Stimulated activated naive CD8-positive, alpha-beta T cell treated with anti-CD3 and anti-CD28 coated beads, Interleukin-15, amount 100 ng/mL, for 72 hours (primary cell): Measurements from ENCODE around the gene PTRH2.
A peak's percentile ranks its signal among the peaks of the same experiment; 100 is the strongest.

ENCODE experiments used
- ATAC-seq: fragments of 150-1000 bp; cut with Tn5 transposase; 2 replicates; pipeline ENCODE4 v1.10.0; 2021; ENCODE audit warnings: mild to moderate bottlenecking, moderate library complexity
- DNase-seq, 2 donors: peaks; one replicate each; pipeline ENCODE4 v3.0.0; 2021 to 2022
- H3K27ac Mint-ChIP-seq, 2 donors: one replicate each; pipeline ENCODE4 v1.8.0; 2022; ENCODE audit warnings: mild to moderate bottlenecking in 2 of 2, mixed read lengths in 2 of 2, moderate library complexity in 2 of 2
- H3K27me3 Mint-ChIP-seq: one replicate; pipeline ENCODE4 v1.8.0; 2022; ENCODE audit warnings: mixed read lengths
- H3K4me1 Mint-ChIP-seq: one replicate; pipeline ENCODE4 v1.8.0; 2022; ENCODE audit warnings: mild to moderate bottlenecking, mixed read lengths
- H3K4me3 Mint-ChIP-seq, 2 donors: one replicate each; pipeline ENCODE4 v1.8.0; 2022; ENCODE audit warnings: mild to moderate bottlenecking in 2 of 2, mixed read lengths in 2 of 2, moderate library complexity in 1 of 2
- H3K9me3 Mint-ChIP-seq, 2 donors: one replicate each; pipeline ENCODE4 v1.8.0; 2022; ENCODE audit warnings: mixed read lengths in 2 of 2

PTRH2 gene

DNA sequence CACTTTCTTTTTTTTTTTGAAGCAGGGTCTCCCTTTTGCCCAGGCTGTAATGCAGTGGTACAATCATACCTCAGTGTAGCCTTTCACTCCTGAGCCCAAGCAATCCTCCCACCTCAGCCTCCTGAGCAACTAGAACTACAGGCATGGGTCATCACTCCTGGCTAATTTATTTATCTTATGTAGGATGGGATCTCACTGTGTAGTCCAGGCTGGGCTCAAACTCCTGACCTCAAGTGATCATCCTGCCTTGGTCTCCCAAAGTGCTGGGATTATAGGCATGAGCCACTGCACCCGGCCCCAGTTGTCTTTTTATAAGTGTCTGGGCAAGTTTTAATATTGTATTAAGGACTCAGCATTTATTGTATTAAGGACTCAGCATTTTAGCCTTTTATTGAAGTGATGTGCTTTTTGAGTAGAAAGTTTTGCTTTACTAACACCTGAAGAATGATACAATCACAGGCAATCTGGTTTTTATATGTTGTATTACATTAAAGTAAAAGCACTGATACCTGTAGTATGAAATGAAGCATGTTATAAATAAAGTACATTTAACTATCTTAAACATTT is 23.1 kb upstream of the PTRH2 start:
- ATAC-seq, result no peak
- no peak overlapping the region for H3K4me3 Mint-ChIP-seq
- H3K27me3 Mint-ChIP-seq, result no peaks in the 10 kb centered on the region
- no peak for DNase-seq
- no peak overlapping the region for H3K27ac Mint-ChIP-seq
- no peaks in the 10 kb centered on the region for H3K9me3 Mint-ChIP-seq
- H3K4me1 Mint-ChIP-seq, result peaks cover 15% of the 10 kb centered on the region

DNA sequence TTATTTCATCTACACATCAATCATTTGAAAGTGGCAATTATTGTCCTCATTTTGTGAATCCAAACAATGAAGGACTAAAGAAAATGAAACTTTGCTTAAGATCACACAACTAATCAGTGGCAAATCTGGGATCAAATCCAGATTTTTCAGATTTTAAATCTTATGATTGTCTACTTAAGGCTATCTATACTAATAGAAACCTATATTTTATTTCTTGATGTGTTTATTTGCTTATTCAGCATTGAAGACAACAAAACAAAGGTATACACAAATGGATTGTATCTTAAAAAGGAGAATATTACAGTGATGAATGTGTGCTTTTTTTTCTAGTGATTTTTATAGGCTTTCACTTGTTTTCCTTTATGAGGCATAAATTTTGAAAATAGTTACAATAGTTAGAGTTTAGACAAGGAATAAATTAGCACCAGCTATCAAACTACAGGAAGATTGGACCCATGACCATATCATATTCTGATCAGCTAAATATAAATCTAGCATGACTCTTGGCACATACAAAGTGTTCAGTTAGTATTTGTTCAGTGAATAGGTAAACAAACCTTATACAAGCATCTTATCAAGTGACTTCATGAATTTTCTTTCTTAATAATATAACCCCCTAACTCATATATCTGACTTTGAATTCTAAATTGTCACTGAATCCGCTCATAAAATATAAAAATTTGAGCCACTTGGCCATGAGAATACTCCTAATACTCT is 20.7 kb upstream of the PTRH2 start:
- peaks cover 22% of the 10 kb centered on the region for H3K4me1 Mint-ChIP-seq
- H3K4me3 Mint-ChIP-seq, result no peak overlapping the region
- no peaks in the 10 kb centered on the region for H3K27me3 Mint-ChIP-seq
- no peak for ATAC-seq
- H3K27ac Mint-ChIP-seq, result no peak overlapping the region
- no peak for DNase-seq
- no peaks in the 10 kb centered on the region for H3K9me3 Mint-ChIP-seq

DNA sequence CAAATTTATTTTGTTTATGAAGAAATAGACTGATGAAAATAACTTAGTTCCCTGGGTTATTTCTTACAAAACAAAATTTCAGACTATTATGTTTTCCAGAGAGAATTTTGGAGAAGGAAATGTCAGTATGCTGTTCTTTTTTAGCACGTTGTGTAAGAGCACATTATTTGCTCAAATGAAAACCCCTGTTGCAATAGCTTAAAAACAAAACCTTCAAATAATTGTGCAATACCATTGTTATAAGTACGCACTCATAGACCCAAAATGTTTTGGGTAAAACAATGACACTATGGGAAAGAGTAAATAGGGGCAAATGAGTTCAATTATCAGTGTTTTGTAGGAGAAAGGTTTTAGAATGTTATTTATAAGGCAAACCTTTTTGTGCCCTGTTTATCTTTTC is 18.5 kb upstream of the PTRH2 start:
- no peak overlapping the region for H3K4me3 Mint-ChIP-seq
- H3K27ac Mint-ChIP-seq, result no peak overlapping the region
- no peak for DNase-seq
- H3K4me1 Mint-ChIP-seq, result peaks cover 16% of the 10 kb centered on the region
- ATAC-seq, result no peak
- no peaks in the 10 kb centered on the region for H3K27me3 Mint-ChIP-seq
- H3K9me3 Mint-ChIP-seq, result no peaks in the 10 kb centered on the region

DNA sequence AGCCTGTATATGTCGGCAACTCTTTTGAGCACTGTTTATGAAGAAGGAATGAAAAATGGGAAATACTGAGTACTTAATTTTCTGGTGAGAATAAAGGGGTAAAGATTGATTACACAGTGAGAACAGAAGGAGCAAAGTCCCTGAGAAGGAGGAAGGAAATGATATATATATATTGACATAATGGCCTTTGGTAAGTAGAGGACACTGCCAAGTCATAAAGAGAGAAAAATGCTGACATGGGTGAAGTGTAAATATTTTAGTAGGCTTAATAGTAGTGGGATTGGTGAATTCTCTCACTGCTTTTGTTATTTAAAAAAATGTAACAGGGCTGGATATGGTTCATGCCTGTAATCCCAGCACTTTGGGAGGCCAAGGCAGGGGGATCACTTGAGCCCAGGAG is 16.4 kb upstream of the PTRH2 start:
- H3K4me1 Mint-ChIP-seq, result peaks cover 7% of the 10 kb centered on the region
- no peak overlapping the region for H3K4me3 Mint-ChIP-seq
- no peaks in the 10 kb centered on the region for H3K27me3 Mint-ChIP-seq
- DNase-seq (no peak), ATAC-seq (no peak)
- H3K9me3 Mint-ChIP-seq, result no peaks in the 10 kb centered on the region
- no peak overlapping the region for H3K27ac Mint-ChIP-seq

DNA sequence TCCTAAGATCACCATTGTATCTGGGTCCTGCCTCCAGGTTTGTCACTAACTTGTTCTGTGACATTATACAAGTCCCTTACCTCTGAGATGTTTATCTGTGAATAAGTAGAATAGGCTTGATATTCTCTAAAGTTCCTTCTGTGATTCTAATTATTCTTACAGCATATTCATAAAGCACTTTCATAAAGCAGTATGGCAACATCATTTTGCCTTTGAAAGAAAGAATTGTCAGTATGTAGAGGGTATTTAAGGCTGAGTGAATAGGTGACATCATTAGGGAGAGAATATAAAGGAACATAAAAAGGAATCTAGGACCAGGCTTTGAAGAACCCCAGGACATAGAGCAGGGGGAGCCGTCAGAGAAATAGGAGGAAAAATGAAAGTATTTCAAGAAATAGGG is 15.8 kb upstream of the PTRH2 start:
- no peak overlapping the region for H3K27ac Mint-ChIP-seq
- no peaks in the 10 kb centered on the region for H3K9me3 Mint-ChIP-seq
- DNase-seq, result no peak
- ATAC-seq, result no peak
- no peaks in the 10 kb centered on the region for H3K27me3 Mint-ChIP-seq
- no peak overlapping the region for H3K4me3 Mint-ChIP-seq
- peaks cover 7% of the 10 kb centered on the region for H3K4me1 Mint-ChIP-seq

DNA sequence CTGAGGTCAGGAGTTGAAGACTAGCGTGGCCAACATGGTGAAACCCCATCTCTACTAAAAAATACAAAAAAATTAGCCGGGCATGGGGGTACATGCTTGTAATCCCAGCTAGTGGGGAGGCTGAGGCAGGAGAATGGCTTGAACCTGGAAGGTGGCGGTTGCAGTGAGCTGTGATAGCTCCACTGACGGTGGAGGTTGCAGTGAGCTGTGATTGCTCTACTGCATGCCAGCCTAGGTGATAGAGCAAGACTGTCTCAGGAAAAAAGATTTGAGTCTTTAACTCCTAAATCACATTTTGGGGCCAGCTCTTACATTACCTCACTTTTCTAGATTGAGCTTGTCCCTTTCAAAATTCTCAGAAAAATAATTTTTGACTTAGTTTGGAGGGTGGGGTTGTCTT is 15.4 kb upstream of the PTRH2 start:
- Mint-ChIP-seq H3K9me3 (no peaks in the 10 kb centered on the region), H3K4me3 (no peak overlapping the region), H3K27me3 (no peaks in the 10 kb centered on the region), H3K4me1 (peaks cover 7% of the 10 kb centered on the region), H3K27ac (no peak overlapping the region)
- DNase-seq (no peak), ATAC-seq (no peak)

DNA sequence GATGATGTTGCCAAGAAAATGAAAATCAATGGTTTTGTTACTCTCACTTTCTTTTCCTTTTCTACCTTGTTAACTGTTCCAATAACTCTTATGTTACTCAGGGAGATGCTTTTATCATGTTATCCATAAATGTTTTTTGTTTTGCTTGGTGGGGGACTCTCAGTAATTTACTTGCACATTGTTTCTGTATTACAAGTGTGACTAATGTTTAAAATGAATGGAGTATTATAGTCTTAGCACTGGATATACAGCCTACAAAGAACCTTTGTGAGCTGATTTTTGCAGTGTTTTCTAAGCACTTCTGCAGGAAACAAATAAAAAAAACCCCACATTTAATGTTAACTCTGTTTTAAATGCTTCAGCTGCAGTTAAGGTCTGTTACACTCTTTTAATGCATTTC is 12.3 kb upstream of the PTRH2 start:
- no peaks in the 10 kb centered on the region for H3K9me3 Mint-ChIP-seq
- no peak overlapping the region for H3K27ac Mint-ChIP-seq
- DNase-seq (no peak), ATAC-seq (no peak)
- no peak overlapping the region for H3K4me3 Mint-ChIP-seq
- peaks cover 16% of the 10 kb centered on the region for H3K4me1 Mint-ChIP-seq
- no peaks in the 10 kb centered on the region for H3K27me3 Mint-ChIP-seq

DNA sequence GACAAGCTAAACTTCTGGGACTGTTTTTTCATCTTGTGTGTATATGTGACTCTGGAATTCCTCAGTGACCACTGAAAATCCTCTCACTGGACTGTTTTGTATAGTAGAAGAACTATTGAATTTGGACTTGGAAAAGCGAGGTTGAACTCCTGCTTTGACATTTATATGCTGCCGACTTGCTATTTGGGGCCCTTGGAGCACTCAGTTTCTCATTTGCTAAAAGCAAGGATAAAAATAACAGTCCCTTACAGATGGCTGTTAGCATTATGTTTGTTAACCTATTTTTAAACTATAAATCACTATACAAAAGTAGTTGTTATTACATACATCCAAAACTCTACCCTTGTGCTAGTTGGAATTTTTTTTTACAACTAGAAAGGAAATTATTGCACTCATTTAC is 9.2 kb upstream of the PTRH2 start:
- ATAC-seq (no peak), DNase-seq (no peak)
- Mint-ChIP-seq H3K4me1 (peaks cover 16% of the 10 kb centered on the region), H3K9me3 (no peaks in the 10 kb centered on the region), H3K27ac (no peak overlapping the region), H3K4me3 (no peak overlapping the region), H3K27me3 (no peaks in the 10 kb centered on the region)

DNA sequence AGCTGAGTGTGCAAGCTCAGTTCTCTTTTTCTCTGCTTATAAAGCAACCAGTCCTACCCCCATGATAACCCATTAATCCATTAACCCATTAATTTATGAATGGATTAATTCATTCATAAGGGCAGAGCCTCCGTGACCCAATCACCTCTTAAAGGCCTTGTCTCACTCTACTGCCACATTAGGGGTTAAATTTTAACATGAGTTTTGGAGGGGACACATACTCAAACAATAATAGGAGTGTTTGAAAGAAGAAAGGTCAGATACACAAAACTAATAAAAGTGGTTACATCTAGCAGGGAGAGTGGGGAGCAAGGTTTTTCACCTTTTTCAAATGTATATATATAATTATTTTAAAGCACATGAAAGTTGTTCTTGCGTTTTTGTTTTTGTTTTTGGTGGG is 7.0 kb upstream of the PTRH2 start:
- Mint-ChIP-seq H3K4me3 (no peak overlapping the region), H3K9me3 (no peaks in the 10 kb centered on the region), H3K27ac (no peak overlapping the region), H3K4me1 (peaks cover 23% of the 10 kb centered on the region), H3K27me3 (no peaks in the 10 kb centered on the region)
- ATAC-seq, result no peak
- DNase-seq, result no peak

DNA sequence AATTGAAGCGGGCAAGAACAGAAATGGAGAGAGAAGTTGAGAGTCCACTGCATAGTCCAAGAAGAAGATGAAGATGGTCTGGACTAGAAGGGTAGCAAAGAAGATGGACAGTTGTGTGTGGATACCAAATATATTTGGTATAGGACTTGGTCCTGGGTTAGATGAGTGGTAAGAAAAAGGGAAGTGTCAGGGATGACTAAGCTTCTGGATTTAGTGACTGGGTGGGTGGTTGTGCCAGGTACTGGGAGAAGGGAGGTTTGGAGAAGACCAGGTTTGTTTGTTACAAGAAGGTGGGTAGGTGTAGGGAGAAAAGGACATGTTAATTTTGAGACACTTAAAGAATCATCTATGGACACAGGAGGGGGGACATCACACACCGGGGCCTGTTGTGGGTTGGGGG is 5.6 kb upstream of the PTRH2 start:
- no peak for ATAC-seq
- Mint-ChIP-seq H3K4me3 (no peak overlapping the region), H3K27me3 (no peaks in the 10 kb centered on the region), H3K4me1 (peaks cover 30% of the 10 kb centered on the region), H3K9me3 (no peaks in the 10 kb centered on the region), H3K27ac (no peak overlapping the region)
- DNase-seq, result no peak

DNA sequence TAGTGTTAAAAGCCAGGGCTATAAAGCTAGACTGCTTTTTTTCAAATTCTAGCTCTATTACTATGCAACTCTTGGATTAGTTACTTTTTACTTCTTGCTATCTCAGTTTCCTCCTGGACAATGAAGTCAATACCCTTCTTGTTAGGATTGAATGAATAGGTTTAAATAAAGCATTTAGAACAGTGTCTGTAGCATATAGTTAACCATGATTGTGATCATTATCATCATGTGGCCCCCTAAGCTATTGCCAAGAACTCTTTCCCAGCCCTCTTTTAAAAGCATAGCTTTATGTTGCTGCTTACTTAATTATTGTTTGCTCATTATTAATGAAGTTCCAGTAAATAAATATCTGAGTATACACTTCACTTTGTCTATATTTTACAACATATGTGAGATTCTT is 4.7 kb upstream of the PTRH2 start:
- Mint-ChIP-seq H3K4me3 (no peak overlapping the region), H3K9me3 (no peaks in the 10 kb centered on the region), H3K27me3 (no peaks in the 10 kb centered on the region), H3K27ac (no peak overlapping the region), H3K4me1 (peaks cover 30% of the 10 kb centered on the region)
- DNase-seq, result no peak
- ATAC-seq, result no peak

DNA sequence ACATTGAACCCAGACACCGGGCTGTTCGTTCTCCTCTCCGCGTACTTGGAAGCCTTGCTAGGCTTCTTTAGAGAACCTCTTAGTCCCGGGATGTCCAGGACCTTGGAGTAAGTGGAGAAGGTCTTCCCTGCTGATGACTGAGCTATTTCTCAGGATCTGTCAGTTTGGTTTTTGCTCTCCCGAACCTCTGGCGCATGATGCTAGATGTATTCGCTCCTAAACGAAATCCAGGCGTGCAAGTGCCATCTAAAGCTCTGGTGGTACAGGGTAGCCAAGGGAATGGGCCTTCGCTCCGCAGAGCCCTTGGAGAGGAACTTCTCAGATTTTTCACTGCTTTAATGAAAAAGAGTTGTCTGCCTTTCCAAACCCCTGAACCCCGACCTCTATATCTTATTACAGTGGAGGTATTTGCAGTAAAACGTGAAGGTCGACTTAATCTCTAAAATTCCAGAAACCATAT is 771 bp upstream of the PTRH2 start:
- Mint-ChIP-seq H3K9me3 (no peaks in the 10 kb centered on the region), H3K27me3 (no peaks in the 10 kb centered on the region), H3K27ac (peak overlapping the region; percentile 98 to 99), H3K4me1 (peaks cover 57% of the 10 kb centered on the region), H3K4me3 (peak overlapping the region; percentile 94 to 99)
- DNase-seq (no peak), ATAC-seq (no peak)

DNA sequence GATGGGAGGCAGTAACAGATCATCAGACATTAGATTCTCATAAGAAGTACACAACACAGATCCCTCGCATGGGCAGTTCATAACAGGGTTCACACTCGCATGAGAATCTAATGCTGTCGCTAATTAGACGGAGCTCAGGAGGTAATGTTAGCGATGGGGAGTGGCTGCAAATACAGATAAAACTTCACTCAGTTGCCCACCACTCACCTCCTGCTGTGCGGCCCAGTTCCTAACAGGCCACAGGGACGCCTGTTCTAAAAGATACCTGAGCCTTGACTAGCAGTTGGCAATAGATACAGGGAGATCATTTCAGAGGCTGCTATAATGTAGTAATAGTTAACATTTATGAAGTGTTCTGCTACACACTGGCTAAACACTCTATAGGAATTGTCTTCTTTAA is 4.9 kb downstream of the PTRH2 start:
- DNase-seq (no peak), ATAC-seq (no peak)
- Mint-ChIP-seq H3K27ac (no peak overlapping the region), H3K4me1 (peaks cover 94% of the 10 kb centered on the region), H3K9me3 (no peaks in the 10 kb centered on the region), H3K27me3 (no peaks in the 10 kb centered on the region), H3K4me3 (no peak overlapping the region)

DNA sequence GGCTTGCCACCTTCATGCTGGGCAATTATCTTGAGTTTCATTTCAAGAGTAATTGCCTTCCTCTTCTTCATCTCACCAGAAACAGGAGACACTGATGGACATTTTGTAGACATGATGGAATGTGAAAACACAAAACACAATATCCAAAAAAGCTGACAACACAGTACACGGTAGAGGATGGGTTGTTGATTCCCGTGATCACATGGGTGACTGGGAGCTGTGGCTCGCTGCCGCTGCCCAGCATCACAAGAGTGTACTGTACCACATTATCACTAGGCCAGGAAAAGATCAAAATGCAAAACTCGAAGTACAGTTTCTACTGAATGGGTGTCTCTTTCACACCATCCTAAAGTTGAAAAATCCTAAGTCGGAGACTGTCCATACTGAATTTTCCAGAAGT is 7.4 kb downstream of the PTRH2 start:
- no peak for ATAC-seq
- Mint-ChIP-seq H3K27ac (peak overlapping the region in 1 of 2 donors; percentile 30), H3K4me3 (no peak overlapping the region), H3K4me1 (peaks cover 85% of the 10 kb centered on the region), H3K9me3 (no peaks in the 10 kb centered on the region), H3K27me3 (no peaks in the 10 kb centered on the region)
- DNase-seq, result no peak

DNA sequence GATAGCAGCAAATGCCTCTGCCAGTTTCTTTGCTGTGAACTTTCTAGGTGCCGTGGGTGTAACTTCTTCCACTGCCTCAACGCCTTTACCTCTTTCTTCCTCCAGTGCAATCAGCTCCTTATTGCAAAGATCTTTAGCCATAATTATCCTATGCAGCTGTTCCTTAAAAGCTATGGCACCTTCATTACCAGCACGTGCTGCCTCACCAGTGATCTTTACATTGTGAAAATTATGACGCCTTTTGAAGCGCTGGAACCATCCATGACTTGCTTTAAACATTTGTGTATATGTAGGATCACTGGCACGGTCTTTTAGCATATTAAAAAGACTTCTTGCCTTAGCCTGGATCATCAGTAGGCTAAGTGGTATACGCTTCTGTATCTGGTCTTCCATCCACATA is 8.0 kb downstream of the PTRH2 start:
- ATAC-seq (no peak), DNase-seq (no peak)
- Mint-ChIP-seq H3K27ac (peak overlapping the region in 1 of 2 donors; percentile 58), H3K4me3 (peak overlapping the region in 1 of 2 donors; percentile 1), H3K27me3 (no peaks in the 10 kb centered on the region), H3K4me1 (peaks cover 85% of the 10 kb centered on the region), H3K9me3 (no peaks in the 10 kb centered on the region)

DNA sequence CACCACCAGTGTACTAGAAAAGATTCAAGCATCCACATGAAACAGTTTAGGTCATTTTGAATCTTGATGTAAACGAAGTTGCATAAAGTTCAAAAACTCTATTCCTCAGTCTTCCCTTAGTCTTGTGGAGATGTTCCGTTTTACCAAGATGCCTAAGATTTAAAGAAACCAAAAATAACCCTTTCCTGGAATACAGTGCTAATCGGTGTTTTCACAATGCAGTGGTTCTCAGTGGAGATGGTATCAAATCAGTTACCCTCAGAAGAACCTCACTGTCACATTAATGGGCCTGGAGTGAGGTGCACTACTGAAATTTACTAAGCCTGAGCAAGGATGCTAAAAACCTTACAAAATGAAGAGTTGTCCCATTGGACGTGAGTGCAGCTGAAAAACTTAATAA is 9.1 kb downstream of the PTRH2 start:
- Mint-ChIP-seq H3K4me3 (peak overlapping the region in 1 of 2 donors; percentile 7), H3K9me3 (no peaks in the 10 kb centered on the region), H3K27me3 (no peaks in the 10 kb centered on the region), H3K27ac (peak overlapping the region; percentile 13 to 84), H3K4me1 (peaks cover 74% of the 10 kb centered on the region)
- DNase-seq, result no peak
- ATAC-seq, result no peak
